Keratinocyte (primary cell): ENCODE data around the gene TRPT1.

ENCODE experiments used
- CTCF ChIP-seq, 3 experiments: IDR thresholded peaks in 1 of 3; conservative IDR thresholded peaks in 1 of 3; optimal IDR thresholded peaks in 1 of 3; 2 replicates in 2 of 3; 3 replicates in 1 of 3; pipeline versions ENCODE3 to v1.5.1; 2011; ENCODE audit warnings: low read length in 3 of 3, mild to moderate bottlenecking in 3 of 3, moderate library complexity in 2 of 3, control low read depth in 1 of 3, inconsistent platforms in 1 of 3; ENCODE audit not compliant: insufficient read depth in 2 of 3; ENCODE audit errors: extremely low read depth in 1 of 3
- EZH2 ChIP-seq: IDR thresholded peaks from one replicate; pipeline ENCODE4 v1.6.1; 2012; ENCODE audit warnings: inconsistent platforms, mild to moderate bottlenecking, low read length, moderate library complexity

GRCh38 chr11:64230171-64230984 is 4.4 kb upstream of the TRPT1 start, which contains the start of gene DNAJC4:
- no peak for TF ChIP-seq CTCF (optimal IDR thresholded peaks at IDR 0.05 in 1 of 3, IDR thresholded peaks at IDR 0.05 in 1 of 3, conservative IDR thresholded peaks at IDR 0.05 in 1 of 3; ENCODE audit: extremely low read depth in 1 of 3, insufficient read depth in 2 of 3, low read length in 3 of 3)
- TF ChIP-seq EZH2: no peak
